Activated B cell treated with CpG ODN at 0.5 μM for 24 hours (primary cell): ENCODE results near the gene SUCLG1. TPM values are rescaled to one million over a fixed set of nuclear protein-coding genes. Genes with fewer than 3 reads are reported as not detected.

ENCODE experiments used
- ATAC-seq: fragments of 200-7000 bp; cut with Tn5 transposase; one replicate; pipeline ENCODE4 v1.10.0; 2021; ENCODE audit warnings: low read depth, mild to moderate bottlenecking, moderate library complexity
- CTCF ChIA-PET: fragments of 350-600 bp; sonication (Branson Sonifier 250); formaldehyde crosslinking; loops from one replicate; lab custom pipeline; 2021; ENCODE audit warnings: antibody characterized with exemption; lab: Charles Lee
- POLR2A ChIA-PET: fragments of 350-600 bp; sonication (Branson Sonifier 250); formaldehyde crosslinking; loops from one replicate; lab custom pipeline; 2021; ENCODE audit warnings: antibody characterized with exemption; lab: Charles Lee
- DNase-seq: peaks from one replicate; pipeline ENCODE4 v3.0.0; 2022
- H3K27ac Mint-ChIP-seq: one replicate; pipeline ENCODE4 v1.8.0; 2020; ENCODE audit warnings: mixed read lengths
- H3K27me3 Mint-ChIP-seq: one replicate; pipeline ENCODE4 v1.8.0; 2021; ENCODE audit warnings: mixed read lengths
- H3K36me3 Mint-ChIP-seq: one replicate; pipeline ENCODE4 v1.8.0; 2021; ENCODE audit warnings: low read depth, mixed read lengths
- H3K4me1 Mint-ChIP-seq: one replicate; pipeline ENCODE4 v1.8.0; 2021; ENCODE audit warnings: mixed read lengths
- H3K4me3 Mint-ChIP-seq: one replicate; pipeline ENCODE4 v1.8.0; 2020; ENCODE audit warnings: mild to moderate bottlenecking, mixed read lengths
- H3K9me3 Mint-ChIP-seq: one replicate; pipeline ENCODE4 v1.8.0; 2020; ENCODE audit warnings: mixed read lengths
- CTCF ChIP-seq: fragments of 200-600 bp; IDR thresholded peaks from one replicate; pipeline ENCODE4 v1.8.0; 2022; ENCODE audit warnings: antibody characterized with exemption, mild to moderate bottlenecking
- intact Hi-C: fragments of 100-400 bp; cut with micrococcal nuclease; formaldehyde crosslinking; loops from one replicate; pipeline ENCODE4 v1.15.1; 2024
- total RNA-seq: library from RNA; stranded (reverse); gene quantifications from 2 replicates; pipeline ENCODE4 v1.2.3, GENCODE V29; 2022

SUCLG1 gene
- total RNA-seq, 1 donor from 2014 or later: 45.9 TPM

GRCh38 chr2:84425310-84425709 lies 33.8 kb downstream of the SUCLG1 start:
- ATAC-seq (no peak), DNase-seq (no peak)
- no peak for TF ChIP-seq CTCF
- ChIA-PET CTCF (no interaction called here), POLR2A (no interaction called here)
- Mint-ChIP-seq H3K4me1 (peaks cover 2% of the 10 kb centered on the region), H3K27ac (no peak overlapping the region), H3K36me3 (peaks cover 49% of the 10 kb centered on the region), H3K27me3 (no peaks in the 10 kb centered on the region), H3K9me3 (no peaks in the 10 kb centered on the region), H3K4me3 (no peak overlapping the region)
- intact Hi-C loops: no loop called here

- intact Hi-C loops: no loop called here
- peaks cover 2% of the 10 kb centered on the region for H3K4me1 Mint-ChIP-seq
- DNase-seq (no peak), ATAC-seq (no peak)
- H3K27ac Mint-ChIP-seq: no peak overlapping the region
- CTCF ChIA-PET: no interaction called here
- POLR2A ChIA-PET: no interaction called here
- no peak for TF ChIP-seq CTCF
- peaks cover 38% of the 10 kb centered on the region for H3K36me3 Mint-ChIP-seq
- H3K27me3 Mint-ChIP-seq: no peaks in the 10 kb centered on the region
- no peaks in the 10 kb centered on the region for H3K9me3 Mint-ChIP-seq
- no peak overlapping the region for H3K4me3 Mint-ChIP-seq
Measured at GRCh38 chr2:84424152-84424551, 34.9 kb downstream of the SUCLG1 start.

- no peak for ATAC-seq
- no peak overlapping the region for H3K27ac Mint-ChIP-seq
- no peaks in the 10 kb centered on the region for H3K27me3 Mint-ChIP-seq
- no peaks in the 10 kb centered on the region for H3K9me3 Mint-ChIP-seq
- intact Hi-C loops: no loop called here
- ChIA-PET CTCF (no interaction called here), POLR2A (no interaction called here)
- no peak for TF ChIP-seq CTCF
- no peak for DNase-seq
- no peaks in the 10 kb centered on the region for H3K4me1 Mint-ChIP-seq
- H3K4me3 Mint-ChIP-seq: no peak overlapping the region
- H3K36me3 Mint-ChIP-seq: peaks cover 30% of the 10 kb centered on the region
Measured at GRCh38 chr2:84421791-84422190, 37.3 kb downstream of the SUCLG1 start.

GRCh38 chr2:84421197-84421596 lies 37.9 kb downstream of the SUCLG1 start:
- TF ChIP-seq CTCF: no peak
- no peak for ATAC-seq
- Mint-ChIP-seq H3K4me1 (no peaks in the 10 kb centered on the region), H3K4me3 (no peak overlapping the region), H3K36me3 (peaks cover 30% of the 10 kb centered on the region), H3K27ac (no peak overlapping the region), H3K9me3 (no peaks in the 10 kb centered on the region), H3K27me3 (no peaks in the 10 kb centered on the region)
- DNase-seq: no peak
- CTCF ChIA-PET: no interaction called here
- POLR2A ChIA-PET: no interaction called here
- intact Hi-C loops: no loop called here

GRCh38 chr2:84417453-84418145 lies 41.5 kb downstream of the SUCLG1 start:
- H3K27me3 Mint-ChIP-seq: peaks cover 2% of the 10 kb centered on the region
- no peak for ATAC-seq

More at GRCh38 chr2:84417453-84418145, 41.5 kb downstream of the SUCLG1 start:
- Mint-ChIP-seq H3K4me1 (no peaks in the 10 kb centered on the region), H3K4me3 (no peak overlapping the region), H3K36me3 (peaks cover 4% of the 10 kb centered on the region), H3K9me3 (no peaks in the 10 kb centered on the region), H3K27ac (no peak overlapping the region)
- TF ChIP-seq CTCF: no peak
- intact Hi-C loops: no loop called here
- ChIA-PET CTCF (no interaction called here), POLR2A (no interaction called here)
- DNase-seq: no peak
